Stimulated activated naive B cell treated with anti-CD40 and anti-IgM and Interleukin-4, amounts not matched to agents 10 μg/mL and 1 μg/mL and 100 μg/mL, for 72 hours (primary cell): Measurements from ENCODE around the gene BAIAP2.
"Not testable (repeated sequence)": the region's sequence is repeated elsewhere in the genome, so short reads cannot be mapped to it uniquely, and the experiment has no call there.

ENCODE experiments used
- ATAC-seq, 2 donors: fragments of 150-1000 bp; cut with Tn5 transposase; replicated peaks; 2 replicates each; pipeline ENCODE4 v1.10.0; 2021; ENCODE audit warnings: moderate library complexity in 1 of 2
- DNase-seq: peaks from one replicate; pipeline ENCODE4 v3.0.0; 2021
- H3K27ac Mint-ChIP-seq: one replicate; pipeline ENCODE4 v1.8.0; 2022; ENCODE audit warnings: mild to moderate bottlenecking, mixed read lengths
- H3K27me3 Mint-ChIP-seq, 2 donors: one replicate each; pipeline ENCODE4 v1.8.0; 2022; ENCODE audit warnings: mixed read lengths in 2 of 2
- H3K36me3 Mint-ChIP-seq, 2 donors: one replicate each; pipeline ENCODE4 v1.8.0; 2022; ENCODE audit warnings: mixed read lengths in 2 of 2, mild to moderate bottlenecking in 1 of 2
- H3K4me1 Mint-ChIP-seq, 2 donors: one replicate each; pipeline ENCODE4 v1.8.0; 2022; ENCODE audit warnings: mixed read lengths in 2 of 2, mild to moderate bottlenecking in 1 of 2
- H3K4me3 Mint-ChIP-seq, 2 donors: one replicate each; pipeline ENCODE4 v1.8.0; 2022; ENCODE audit warnings: mild to moderate bottlenecking in 2 of 2, mixed read lengths in 2 of 2, moderate library complexity in 1 of 2
- H3K9me3 Mint-ChIP-seq, 2 donors: one replicate each; pipeline ENCODE4 v1.8.0; 2022; ENCODE audit warnings: mixed read lengths in 2 of 2, mild to moderate bottlenecking in 1 of 2

The BAIAP2 gene

DNA sequence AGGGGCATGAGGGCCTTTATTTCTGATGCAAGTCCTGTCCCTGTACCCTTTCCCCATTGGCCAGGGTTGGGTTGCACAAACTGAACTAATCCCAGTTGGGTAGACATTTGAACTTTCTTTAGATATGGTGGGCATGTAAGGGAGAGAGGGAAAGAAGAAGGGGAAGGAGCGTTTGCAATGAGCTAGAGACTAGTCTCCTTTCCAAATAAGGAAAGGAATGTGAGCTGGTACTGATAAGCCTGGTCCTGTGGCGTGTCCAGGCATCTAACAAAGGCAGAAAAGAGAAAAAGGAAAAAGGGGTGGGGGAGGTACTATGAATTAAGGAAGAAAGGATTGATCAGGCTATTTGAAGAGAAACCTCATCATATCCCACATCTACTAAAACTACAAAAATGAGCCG is 23.0 kb upstream of the BAIAP2 start:
- H3K4me1 Mint-ChIP-seq, result no peaks in the 10 kb centered on the region
- ATAC-seq, result no peak
- peaks cover under 1 to 10% of the 10 kb centered on the region in 2 donors for H3K27me3 Mint-ChIP-seq
- H3K4me3 Mint-ChIP-seq, result no peak overlapping the region
- no peak for DNase-seq
- no peak overlapping the region for H3K27ac Mint-ChIP-seq
- peaks cover 9 to 12% of the 10 kb centered on the region in 2 donors for H3K9me3 Mint-ChIP-seq
- peaks cover 7 to 14% of the 10 kb centered on the region in 2 donors for H3K36me3 Mint-ChIP-seq

DNA sequence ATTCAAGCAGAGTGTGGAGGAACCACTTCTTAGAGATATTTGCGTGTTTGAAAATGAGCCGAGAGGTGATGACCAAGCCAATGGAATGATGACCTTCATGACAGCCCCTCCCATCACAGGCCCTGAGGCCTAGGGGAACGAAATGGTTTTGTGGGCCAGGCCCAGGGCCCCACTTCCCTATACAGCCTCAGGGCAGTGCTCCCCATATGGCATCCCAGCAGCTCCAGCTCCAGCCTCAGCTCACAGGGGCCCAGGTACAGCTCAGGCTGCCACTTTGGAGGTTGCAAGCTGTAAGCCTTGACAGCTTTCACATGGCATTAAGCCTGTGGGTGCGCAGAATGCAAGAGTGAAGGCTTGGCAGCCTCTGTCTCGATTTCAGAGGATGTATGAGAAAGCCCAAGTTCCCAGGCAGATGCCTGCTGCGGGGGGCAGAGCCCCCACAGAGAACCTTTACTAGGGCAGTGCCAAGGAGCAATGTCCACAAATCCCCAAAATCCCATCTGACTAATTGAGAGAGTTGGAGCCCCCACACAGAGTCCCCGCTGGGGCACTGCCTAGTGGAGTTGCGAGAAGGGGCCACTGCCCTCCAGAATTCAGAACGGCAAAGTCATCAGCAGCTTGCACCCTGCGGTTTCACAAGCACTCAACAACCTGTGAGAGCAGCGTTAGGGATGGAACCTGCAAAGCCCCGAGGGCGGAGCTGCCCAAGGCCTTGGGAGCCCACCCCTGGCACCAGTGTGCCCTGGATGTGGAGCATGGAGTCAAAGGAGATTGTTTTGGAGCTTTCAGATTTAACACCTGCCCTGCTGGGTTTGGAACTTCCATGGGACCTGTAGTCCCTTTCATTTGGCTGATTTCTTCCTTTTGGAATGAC is 22.1 kb upstream of the BAIAP2 start:
- no peak overlapping the region for H3K27ac Mint-ChIP-seq

DNA sequence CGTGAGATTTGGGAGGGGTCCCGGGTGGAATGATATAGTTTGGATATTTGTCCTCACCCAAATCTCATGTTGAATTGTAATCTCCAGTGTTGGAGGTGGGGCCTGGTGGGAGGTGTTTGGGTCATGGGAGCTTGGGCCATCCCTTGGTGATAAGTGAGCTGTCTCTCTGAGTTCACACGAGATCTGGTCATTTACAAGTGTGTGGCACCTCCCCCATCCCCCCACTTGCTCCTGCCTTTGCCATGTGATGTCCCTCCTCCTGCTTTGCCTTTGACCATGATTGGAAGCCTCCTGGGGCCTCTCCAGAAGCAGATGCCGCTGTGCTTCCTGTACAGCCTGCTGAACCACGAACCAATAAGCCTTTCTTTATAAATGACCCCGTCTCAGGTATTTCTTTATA is 21.3 kb upstream of the BAIAP2 start:
- Mint-ChIP-seq H3K27me3 (peaks cover 0 to 10% of the 10 kb centered on the region in 2 donors), H3K9me3 (peaks cover 9 to 12% of the 10 kb centered on the region in 2 donors), H3K36me3 (peaks cover 7 to 14% of the 10 kb centered on the region in 2 donors), H3K4me1 (peaks cover 8 to 10% of the 10 kb centered on the region in 2 donors), H3K27ac (no peak overlapping the region), H3K4me3 (no peak overlapping the region)
- no peak for ATAC-seq
- no peak for DNase-seq

More for the DNA sequence above, 22.1 kb upstream of the BAIAP2 start:
- DNase-seq, result no peak
- Mint-ChIP-seq H3K27me3 (peaks cover 0 to 10% of the 10 kb centered on the region in 2 donors), H3K4me1 (peaks cover 2% of the 10 kb centered on the region in 2 donors), H3K36me3 (peaks cover 7 to 14% of the 10 kb centered on the region in 2 donors), H3K4me3 (no peak overlapping the region), H3K9me3 (peaks cover 9 to 12% of the 10 kb centered on the region in 2 donors)
- ATAC-seq, result no peak

DNA sequence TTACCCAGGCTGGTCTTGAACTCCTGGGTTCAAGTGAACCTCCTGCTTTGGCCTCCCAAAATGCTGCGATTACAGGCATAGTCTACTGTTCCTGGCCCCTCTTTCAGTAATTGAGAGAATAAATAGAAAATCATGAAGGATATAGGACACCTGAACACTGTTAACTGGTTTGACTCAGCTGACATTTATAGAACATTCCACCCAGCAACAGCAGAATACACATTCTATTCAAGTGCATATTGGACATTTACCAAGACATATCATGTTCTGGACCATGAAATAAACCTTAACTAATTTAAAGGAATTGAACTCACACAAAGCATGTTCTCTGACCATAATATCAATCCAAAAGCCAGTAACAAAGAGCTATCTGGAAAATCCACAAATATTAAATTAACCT is 19.8 kb upstream of the BAIAP2 start:
- Mint-ChIP-seq H3K4me1 (peaks cover 10 to 22% of the 10 kb centered on the region in 2 donors), H3K4me3 (no peak overlapping the region), H3K9me3 (peaks cover 9 to 12% of the 10 kb centered on the region in 2 donors), H3K36me3 (peaks cover 7 to 14% of the 10 kb centered on the region in 2 donors), H3K27ac (no peak overlapping the region), H3K27me3 (peaks cover 0 to 10% of the 10 kb centered on the region in 2 donors)
- ATAC-seq, result no peak
- no peak for DNase-seq

DNA sequence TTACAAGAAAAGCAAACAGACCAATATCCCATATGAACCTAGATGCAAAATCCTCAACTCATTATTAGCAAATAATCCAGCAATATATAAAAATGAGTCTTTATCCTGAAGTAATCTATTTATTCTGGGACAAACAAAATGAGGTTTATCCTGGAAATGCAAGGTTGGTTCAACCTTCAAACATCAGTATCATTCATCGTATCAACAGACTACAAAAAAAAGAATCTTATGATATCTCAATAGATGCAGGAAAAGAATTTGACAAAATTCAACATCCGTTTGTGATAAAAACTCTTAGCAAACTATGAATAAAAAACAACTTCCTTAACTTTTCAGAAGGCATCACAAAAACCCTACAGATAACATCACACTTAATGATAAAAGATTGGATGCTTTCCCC is 18.4 kb upstream of the BAIAP2 start:
- H3K27ac Mint-ChIP-seq, result no peak overlapping the region

DNA sequence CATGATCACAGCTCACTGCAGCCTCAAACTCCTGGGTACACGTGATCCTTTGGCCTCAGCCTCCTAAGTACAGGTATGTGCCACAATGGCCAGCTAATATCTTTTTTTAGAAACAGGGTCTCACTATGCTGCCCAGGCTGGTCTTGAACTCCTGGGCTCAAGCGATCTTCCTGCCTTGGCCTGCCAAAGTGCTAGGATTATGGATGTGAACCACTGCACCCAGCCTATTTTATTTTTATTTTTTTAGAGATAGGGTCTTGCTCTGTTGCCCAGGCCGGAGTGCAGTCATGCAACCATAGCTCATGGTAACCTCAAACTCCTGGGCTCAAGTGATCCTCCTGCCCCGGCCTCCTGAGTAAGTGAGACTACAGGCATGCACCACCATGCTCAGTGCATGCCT is 17.6 kb upstream of the BAIAP2 start:
- H3K4me1 Mint-ChIP-seq, result peaks cover 10 to 22% of the 10 kb centered on the region in 2 donors
- H3K4me3 Mint-ChIP-seq, DNase-seq, H3K9me3 Mint-ChIP-seq, ATAC-seq, H3K27me3 Mint-ChIP-seq, H3K36me3 Mint-ChIP-seq: not testable (repeated sequence)
- H3K27ac Mint-ChIP-seq, result peak overlapping the region; percentile 91

More for the DNA sequence above, 18.4 kb upstream of the BAIAP2 start:
- H3K4me1 Mint-ChIP-seq, result peaks cover 10 to 22% of the 10 kb centered on the region in 2 donors
- no peak overlapping the region for H3K4me3 Mint-ChIP-seq
- ATAC-seq (no peak), DNase-seq (no peak)
- H3K36me3 Mint-ChIP-seq, result peaks cover 0 to 7% of the 10 kb centered on the region in 2 donors
- peaks cover 0 to 4% of the 10 kb centered on the region in 2 donors for H3K27me3 Mint-ChIP-seq
- peaks cover 3 to 5% of the 10 kb centered on the region in 2 donors for H3K9me3 Mint-ChIP-seq

DNA sequence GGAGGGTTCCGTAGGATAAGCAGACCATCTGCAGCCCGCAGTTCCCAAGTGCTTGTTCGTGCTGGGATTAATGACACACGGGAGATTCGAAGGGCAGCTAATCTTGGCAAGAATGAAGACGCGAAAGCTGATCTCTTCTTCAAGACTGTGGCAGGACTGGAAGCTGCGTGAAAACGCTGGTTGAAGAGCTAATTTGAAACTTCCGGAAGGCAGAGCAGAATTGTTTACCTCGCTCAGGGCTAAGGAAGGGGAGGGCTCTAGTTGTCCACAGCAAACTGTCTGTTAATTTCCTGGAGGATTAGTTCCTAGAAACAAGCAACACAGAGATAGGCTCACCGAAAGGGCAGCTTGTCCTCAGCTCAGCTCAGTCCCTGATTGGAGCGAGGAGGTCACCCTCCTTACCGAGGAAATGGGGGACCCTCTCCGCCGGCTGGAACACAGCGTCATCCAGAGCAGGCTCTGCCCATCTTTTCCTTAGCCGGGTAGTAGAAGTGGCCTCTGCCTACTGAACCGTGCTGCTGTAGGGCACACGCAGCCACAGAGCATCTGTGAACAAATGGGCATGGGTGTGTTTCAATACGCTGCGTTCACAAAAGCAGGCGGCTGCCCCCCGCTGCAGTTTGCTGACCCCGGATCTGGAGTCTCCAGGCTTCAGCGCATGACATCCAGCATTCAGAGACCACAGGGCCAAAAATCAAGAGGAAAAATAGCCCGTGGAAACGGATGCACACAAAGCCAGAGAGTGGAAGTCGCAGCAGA is 16.7 kb upstream of the BAIAP2 start:
- H3K36me3 Mint-ChIP-seq, result peaks cover 0 to 4% of the 10 kb centered on the region in 2 donors
- peak overlapping the region; percentile 78 to 79 for H3K4me3 Mint-ChIP-seq
- ATAC-seq (peak; percentile 78 to 84), DNase-seq (no peak)
- no peaks in the 10 kb centered on the region for H3K9me3 Mint-ChIP-seq
- no peaks in the 10 kb centered on the region for H3K27me3 Mint-ChIP-seq
- H3K4me1 Mint-ChIP-seq, result peaks cover 10 to 22% of the 10 kb centered on the region in 2 donors
- H3K27ac Mint-ChIP-seq, result peak overlapping the region; percentile 91

DNA sequence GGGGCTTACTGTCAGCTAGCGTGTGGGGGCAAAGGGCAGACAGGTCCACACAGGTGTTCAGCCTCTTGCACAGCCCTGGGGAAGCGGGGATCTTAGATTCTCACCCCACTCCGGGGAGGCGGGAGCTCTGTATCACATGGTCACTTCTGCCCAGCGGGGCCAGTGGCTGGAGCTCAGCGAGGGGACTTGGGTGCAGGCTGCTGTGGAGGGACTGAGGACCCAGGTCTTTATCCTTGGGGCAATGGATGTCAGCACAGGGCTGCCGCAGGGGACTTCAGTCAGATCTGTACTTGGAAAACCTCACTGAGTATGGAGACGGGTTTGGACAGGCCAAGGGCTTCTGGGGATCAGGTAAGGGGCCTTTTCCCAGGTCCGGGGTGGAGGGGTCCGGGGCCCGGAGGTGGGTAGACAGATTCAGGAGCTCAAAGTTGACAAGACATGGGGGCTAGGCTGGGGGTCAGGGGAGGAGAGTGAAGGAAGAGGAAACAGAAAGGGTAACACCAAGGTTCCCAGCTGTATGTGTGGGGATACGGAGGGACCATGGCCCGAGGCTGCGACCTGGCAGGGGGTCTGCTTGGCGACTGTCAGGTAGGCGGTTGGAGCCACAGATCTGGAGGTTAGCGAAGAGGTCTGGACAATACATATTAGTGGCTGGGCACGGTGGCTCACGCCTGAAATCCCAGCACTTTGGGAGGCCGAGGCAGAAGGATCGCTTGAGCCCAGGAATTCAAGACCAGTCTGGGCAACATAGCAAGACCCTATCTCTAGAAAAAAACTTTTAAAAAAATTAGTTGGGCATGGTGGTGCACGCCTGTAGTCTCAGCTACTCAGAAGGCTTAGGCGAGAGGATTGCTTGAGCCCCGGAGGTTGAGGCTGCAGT is 15.1 kb upstream of the BAIAP2 start:
- peaks cover 14 to 27% of the 10 kb centered on the region in 2 donors for H3K4me1 Mint-ChIP-seq
- no peak overlapping the region for H3K4me3 Mint-ChIP-seq
- peaks cover 0 to 4% of the 10 kb centered on the region in 2 donors for H3K36me3 Mint-ChIP-seq
- H3K27ac Mint-ChIP-seq, result no peak overlapping the region
- H3K27me3 Mint-ChIP-seq, result peaks cover 6 to 9% of the 10 kb centered on the region in 2 donors
- no peaks in the 10 kb centered on the region for H3K9me3 Mint-ChIP-seq
- DNase-seq (no peak), ATAC-seq (no peak)

DNA sequence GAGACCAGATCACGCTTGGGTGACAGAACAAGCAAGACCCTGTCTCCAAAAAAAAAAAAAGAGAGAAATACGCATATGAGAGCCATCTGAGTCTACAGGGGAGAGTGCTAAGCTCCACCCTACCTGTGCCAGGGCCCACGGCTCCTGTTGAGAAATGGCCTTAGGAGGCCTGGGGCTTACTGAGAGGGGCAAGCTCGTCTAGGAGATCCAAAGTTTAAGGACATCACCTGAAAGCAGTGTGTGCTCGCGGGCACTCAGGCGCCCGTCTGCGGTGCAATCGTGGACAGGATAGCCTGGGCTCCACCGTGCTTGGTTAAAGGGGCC is 14.5 kb upstream of the BAIAP2 start:
- no peak overlapping the region for H3K4me3 Mint-ChIP-seq
- DNase-seq (no peak), ATAC-seq (no peak)
- H3K4me1 Mint-ChIP-seq, result peaks cover 14 to 27% of the 10 kb centered on the region in 2 donors
- H3K36me3 Mint-ChIP-seq, result peaks cover 0 to 4% of the 10 kb centered on the region in 2 donors
- H3K27me3 Mint-ChIP-seq, result peaks cover 9 to 15% of the 10 kb centered on the region in 2 donors
- H3K9me3 Mint-ChIP-seq, result no peaks in the 10 kb centered on the region
- H3K27ac Mint-ChIP-seq, result no peak overlapping the region

DNA sequence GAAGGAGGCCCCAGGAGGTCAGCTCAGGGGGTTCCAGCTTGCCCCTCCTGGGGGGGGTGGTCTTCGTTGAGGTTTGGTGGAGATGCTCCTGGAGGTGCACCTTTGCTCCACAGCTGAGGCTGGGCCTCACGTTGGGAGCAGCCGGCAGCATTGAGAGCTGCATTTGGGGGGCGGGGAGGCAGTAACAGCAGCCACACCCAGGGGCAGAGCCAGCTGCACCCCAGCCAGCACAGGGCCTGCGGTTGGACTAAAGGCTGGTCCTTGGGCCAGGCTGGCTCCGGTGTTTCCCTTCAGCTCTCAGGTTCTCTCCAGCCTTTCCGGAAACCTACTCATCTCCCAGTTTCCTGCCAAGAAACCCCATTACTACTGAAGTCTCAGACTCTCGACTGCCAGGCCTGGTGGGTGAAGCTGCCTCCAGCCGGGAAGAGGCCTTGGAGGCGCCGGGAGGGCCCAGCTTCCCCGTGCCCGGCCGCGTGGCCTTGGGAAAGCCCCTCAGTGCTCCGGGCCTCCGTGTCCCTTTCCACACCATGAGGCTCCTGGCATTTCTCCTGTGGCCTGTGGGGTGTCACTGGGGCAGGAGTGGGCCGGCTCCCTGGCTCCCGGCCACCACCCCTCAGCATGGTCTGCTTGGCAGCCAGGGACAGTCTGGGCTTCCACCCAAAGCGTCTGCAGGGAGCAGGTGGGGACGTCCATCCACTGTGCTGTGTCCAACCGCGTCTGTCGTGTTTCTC is 14.0 kb upstream of the BAIAP2 start:
- Mint-ChIP-seq H3K9me3 (no peaks in the 10 kb centered on the region), H3K36me3 (peaks cover 0 to 4% of the 10 kb centered on the region in 2 donors), H3K27me3 (peaks cover 10 to 17% of the 10 kb centered on the region in 2 donors), H3K4me3 (no peak overlapping the region), H3K4me1 (peaks cover 14 to 27% of the 10 kb centered on the region in 2 donors), H3K27ac (no peak overlapping the region)
- ATAC-seq, result no peak
- DNase-seq, result no peak

DNA sequence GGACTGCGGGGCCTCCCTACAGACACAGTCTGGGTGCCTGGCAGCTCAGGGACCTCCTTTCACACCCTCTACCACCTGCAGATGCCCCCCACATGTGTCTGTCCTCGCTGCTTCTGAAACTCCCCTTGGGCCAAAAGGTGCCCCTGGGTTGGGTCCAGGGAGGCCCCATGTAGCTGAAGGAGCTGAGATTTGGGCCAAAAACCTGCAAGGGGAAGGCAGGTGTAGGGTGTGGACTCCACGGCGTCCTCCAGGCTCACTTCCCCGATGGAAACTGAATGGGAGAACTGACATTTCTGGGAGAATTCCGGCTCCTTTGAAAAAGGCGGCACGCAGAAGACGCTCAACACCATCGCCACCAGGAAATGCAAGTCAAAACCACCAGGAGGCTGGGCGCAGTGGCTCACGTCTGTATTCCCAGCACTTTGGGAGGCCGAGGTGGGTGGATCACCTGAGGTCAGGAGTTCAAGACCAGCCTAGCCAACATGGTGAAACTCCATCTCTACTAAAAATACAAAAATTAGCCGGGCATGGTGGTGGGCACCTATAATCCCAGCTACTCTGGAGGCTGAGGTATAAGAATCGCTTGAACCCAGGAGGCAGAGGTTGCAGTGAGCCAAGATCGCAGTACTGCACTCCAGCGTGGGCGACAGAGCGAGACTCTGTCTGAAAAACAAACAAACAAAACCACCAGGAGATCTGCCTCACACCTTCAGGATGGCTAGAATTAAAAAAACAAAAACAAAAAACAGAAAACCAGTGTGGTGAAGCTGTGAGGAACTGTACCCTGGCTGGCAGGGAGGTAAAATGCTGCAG is 13.2 kb upstream of the BAIAP2 start:
- ATAC-seq, result no peak
- Mint-ChIP-seq H3K9me3 (peaks cover 0 to under 1% of the 10 kb centered on the region in 2 donors), H3K36me3 (peaks cover 0 to 2% of the 10 kb centered on the region in 2 donors), H3K4me3 (no peak overlapping the region), H3K4me1 (peaks cover 14 to 27% of the 10 kb centered on the region in 2 donors), H3K27ac (no peak overlapping the region), H3K27me3 (peaks cover 17 to 25% of the 10 kb centered on the region in 2 donors)
- DNase-seq, result no peak

DNA sequence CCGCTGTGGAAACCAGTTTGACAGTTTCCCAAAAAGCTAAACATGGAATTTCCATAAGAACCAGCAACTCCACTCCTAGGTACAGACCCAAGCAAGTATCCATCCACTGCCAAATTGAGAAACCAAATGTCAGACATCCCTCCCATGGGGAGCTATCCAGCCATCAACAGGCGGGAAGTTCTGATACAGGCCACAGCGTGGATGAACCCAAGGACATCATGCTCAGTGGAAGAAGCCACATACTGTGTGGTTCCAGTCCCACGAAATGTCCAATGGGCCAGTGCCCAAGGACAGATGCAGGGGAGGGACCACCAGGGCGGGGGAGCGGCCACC is 12.6 kb upstream of the BAIAP2 start:
- peaks cover 14 to 27% of the 10 kb centered on the region in 2 donors for H3K4me1 Mint-ChIP-seq
- peaks cover 21 to 30% of the 10 kb centered on the region in 2 donors for H3K27me3 Mint-ChIP-seq
- peaks cover 0 to 5% of the 10 kb centered on the region in 2 donors for H3K9me3 Mint-ChIP-seq
- no peak for DNase-seq
- no peaks in the 10 kb centered on the region for H3K36me3 Mint-ChIP-seq
- no peak overlapping the region for H3K4me3 Mint-ChIP-seq
- ATAC-seq, result no peak
- no peak overlapping the region for H3K27ac Mint-ChIP-seq
